NT2/D1 (cell line): ENCODE measurements around the gene EFCC1.

Source experiments
- SUZ12 ChIP-seq: IDR thresholded peaks from 2 replicates; pipeline ENCODE4 v1.6.1; 2011; ENCODE audit not compliant: insufficient read length, insufficient read depth; ENCODE audit errors: extremely low read depth
- YY1 ChIP-seq: IDR thresholded peaks from 2 replicates; pipeline ENCODE4 v1.6.1; 2011; ENCODE audit not compliant: insufficient read length, insufficient read depth
- ZNF274 ChIP-seq: IDR thresholded peaks from 2 replicates; pipeline ENCODE4 v1.6.1; 2011; ENCODE audit warnings: mild to moderate bottlenecking, low read depth, low read length

DNA sequence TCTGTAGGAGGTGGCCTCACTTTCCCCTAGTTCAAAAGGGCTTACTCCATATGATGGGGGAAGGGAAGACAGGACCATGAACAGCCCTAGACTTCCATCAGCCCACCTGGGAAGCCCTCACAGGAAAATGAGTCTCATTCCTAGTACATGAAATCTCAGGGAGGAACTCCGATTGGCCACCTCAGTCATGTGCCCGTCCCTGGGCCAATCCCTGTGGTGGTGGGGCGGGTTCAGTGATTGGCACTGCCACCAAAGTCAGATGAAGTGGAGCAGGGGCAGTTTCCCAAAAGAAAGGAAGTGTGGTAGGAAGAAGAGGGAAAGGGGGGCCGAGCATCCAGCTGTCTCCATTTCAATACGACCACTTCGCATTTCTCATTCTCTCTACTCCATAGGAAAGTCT lies 33.5 kb downstream of the EFCC1 start:
- TF ChIP-seq YY1 (no peak), ZNF274 (no peak), SUZ12 (no peak)
